DND-41 (cell line): Measurements from ENCODE around the gene LAIR1.
"Not testable (repeated sequence)": the region's sequence is repeated elsewhere in the genome, so short reads cannot be mapped to it uniquely, and the experiment has no call there.

Source experiments
- ATAC-seq: fragments of 200-7000 bp; cut with Tn5 transposase; 3 replicates; pipeline ENCODE4 v1.9.1; 2021; ENCODE audit warnings: low read depth; ENCODE audit not compliant: insufficient read depth
- DNase-seq: peaks from one replicate; pipeline ENCODE4 v3.0.0-alpha.2; 2020
- H2AFZ ChIP-seq: 2 replicates; pipeline ENCODE4 v1.6.0; 2012; ENCODE audit warnings: low read depth, low read length
- H3K27ac ChIP-seq: 2 replicates; pipeline ENCODE4 v1.5.1; 2012; ENCODE audit warnings: low read length, inconsistent platforms
- H3K27me3 ChIP-seq: fragments of 200-600 bp; sonication (generic); 2 replicates; pipeline ENCODE4 v1.6.0; 2012; ENCODE audit warnings: low read length, mild to moderate bottlenecking, inconsistent platforms; ENCODE audit not compliant: insufficient read depth, poor library complexity
- H3K36me3 ChIP-seq: 2 replicates; pipeline ENCODE4 v1.5.1; 2012; ENCODE audit warnings: low read length, inconsistent platforms; ENCODE audit not compliant: insufficient read depth
- H3K4me1 ChIP-seq: 2 replicates; pipeline ENCODE4 v1.5.1; 2012; ENCODE audit warnings: mild to moderate bottlenecking, low read length; ENCODE audit not compliant: insufficient read depth
- H3K4me2 ChIP-seq: 2 replicates; pipeline ENCODE4 v1.6.0; 2012; ENCODE audit warnings: mild to moderate bottlenecking, moderate library complexity, low read length, inconsistent platforms; ENCODE audit not compliant: insufficient read depth
- H3K4me3 ChIP-seq, 2 experiments: fragments of 200-600 bp in 1 of 2; shearing (Covaris generic) in 1 of 2; 2 replicates each; pipeline ENCODE4 v1.5.1; 2012 to 2016; ENCODE audit warnings: inconsistent platforms in 2 of 2, low read length in 2 of 2, mild to moderate bottlenecking in 2 of 2, low read depth in 1 of 2, moderate library complexity in 1 of 2
- H3K79me2 ChIP-seq: 2 replicates; pipeline ENCODE4 v1.6.0; 2012; ENCODE audit warnings: low read length, inconsistent platforms; ENCODE audit not compliant: insufficient read depth
- H3K9ac ChIP-seq: 2 replicates; pipeline ENCODE4 v1.6.0; 2012; ENCODE audit warnings: low read depth, mild to moderate bottlenecking, inconsistent platforms, low read length, moderate library complexity
- H3K9me3 ChIP-seq: 2 replicates; pipeline ENCODE4 v1.5.1; 2012; ENCODE audit warnings: low read length, moderate library complexity, mild to moderate bottlenecking, inconsistent platforms; ENCODE audit not compliant: insufficient read depth, severe bottlenecking
- H4K20me1 ChIP-seq: 2 replicates; pipeline ENCODE4 v1.6.0; 2012; ENCODE audit warnings: low read length; ENCODE audit not compliant: insufficient read depth
- CTCF ChIP-seq: IDR thresholded peaks from 2 replicates; pipeline ENCODE4 v1.5.1; 2012; ENCODE audit warnings: borderline replicate concordance, low read length, moderate library complexity, mild to moderate bottlenecking; ENCODE audit not compliant: poor library complexity, severe bottlenecking; ENCODE audit errors: extremely low read depth
- EZH2 ChIP-seq: IDR thresholded peaks from 3 replicates; pipeline ENCODE4 v1.6.1; 2012; ENCODE audit warnings: borderline replicate concordance, low read depth, mild to moderate bottlenecking, moderate library complexity, low read length, inconsistent platforms; ENCODE audit not compliant: severe bottlenecking

Gene LAIR1

GRCh38 chr19:54376610-54377285 lies 12.0 kb upstream of the LAIR1 start:
- Histone ChIP-seq H3K36me3 (peaks cover 8% of the 10 kb centered on the region), H3K27me3 (no peaks in the 10 kb centered on the region), H3K9ac (peak overlapping the region; percentile 81), H2AFZ (0 out of 2 replicates have a peak overlapping the region, but pooled peaks have one; percentile 15), H3K4me1 (peaks cover 74% of the 10 kb centered on the region), H4K20me1 (no peaks in the 10 kb centered on the region), H3K4me2 (peak overlapping the region; percentile 59), H3K79me2 (peaks cover 43% of the 10 kb centered on the region), H3K9me3 (no peaks in the 10 kb centered on the region), H3K4me3 (peak overlapping the region in 1 of 2 experiments; percentile 45; a peak in 2 of 4 replicates), H3K27ac (peak overlapping the region; percentile 93)
- ATAC-seq (peak; percentile 20; the same call in 2 of the 3 replicates), DNase-seq (peak; percentile 76)
- TF ChIP-seq CTCF (peak; percentile 7), EZH2 (no peak)

- ATAC-seq (peak; percentile 60), DNase-seq (peak; percentile 82)
- peak overlapping the region; percentile 93 for H3K27ac ChIP-seq
- H3K4me3 ChIP-seq, result peak overlapping the region; percentile 42 to 60; a peak in 3 of 4 replicates
- not testable (repeated sequence) for H4K20me1 ChIP-seq, H3K9me3 ChIP-seq, H2AFZ ChIP-seq, H3K27me3 ChIP-seq, H3K36me3 ChIP-seq
- peak overlapping the region; percentile 81 for H3K4me2 ChIP-seq
- peaks cover 52% of the 10 kb centered on the region for H3K79me2 ChIP-seq
- H3K9ac ChIP-seq, result peak overlapping the region; percentile 81
- peaks cover 80% of the 10 kb centered on the region for H3K4me1 ChIP-seq
Observed at GRCh38 chr19:54375181-54375938, 10.6 kb upstream of the LAIR1 start.

- TF ChIP-seq CTCF (no peak), EZH2 (no peak)
- peak overlapping the region; percentile 81 for H3K4me2 ChIP-seq
Observed at GRCh38 chr19:54373781-54374631, 9.3 kb upstream of the LAIR1 start.

GRCh38 chr19:54371453-54371852 lies 6.7 kb upstream of the LAIR1 start:
- H3K79me2 ChIP-seq, result peaks cover 79% of the 10 kb centered on the region
- not testable (repeated sequence) for H2AFZ ChIP-seq, H4K20me1 ChIP-seq, H3K27me3 ChIP-seq, DNase-seq, H3K9me3 ChIP-seq, ATAC-seq
- peak overlapping the region; percentile 80 for H3K27ac ChIP-seq
- H3K4me3 ChIP-seq, result peak overlapping the region; percentile 11 to 55; a peak in 3 of 4 replicates
- H3K4me1 ChIP-seq, result peaks cover 52% of the 10 kb centered on the region
- peak overlapping the region; percentile 62 for H3K4me2 ChIP-seq
- peak overlapping the region; percentile 81 for H3K9ac ChIP-seq
- peaks cover 28% of the 10 kb centered on the region for H3K36me3 ChIP-seq

More at GRCh38 chr19:54373781-54374631, 9.3 kb upstream of the LAIR1 start:
- DNase-seq (peak; percentile 65), ATAC-seq (no peak)
- peak overlapping the region; percentile 93 for H3K27ac ChIP-seq
- H2AFZ ChIP-seq, result no peak overlapping the region
- H3K4me3 ChIP-seq, result peak overlapping the region; percentile 42 to 60
- peaks cover 12% of the 10 kb centered on the region for H3K36me3 ChIP-seq
- peak overlapping the region; percentile 81 for H3K9ac ChIP-seq
- H3K79me2 ChIP-seq, result peaks cover 58% of the 10 kb centered on the region
- no peaks in the 10 kb centered on the region for H3K27me3 ChIP-seq
- no peaks in the 10 kb centered on the region for H3K9me3 ChIP-seq
- no peaks in the 10 kb centered on the region for H4K20me1 ChIP-seq
- H3K4me1 ChIP-seq, result peaks cover 66% of the 10 kb centered on the region

- peak; percentile 65 for ATAC-seq
- Histone ChIP-seq H3K27ac (peak overlapping the region; percentile 85), H3K9ac (peak overlapping the region; percentile 81), H3K4me2 (peak overlapping the region; percentile 34), H3K79me2 (peaks cover 83% of the 10 kb centered on the region), H3K4me1 (peaks cover 52% of the 10 kb centered on the region), H3K4me3 (peak overlapping the region in 1 of 2 experiments; percentile 52; a peak in 3 of 4 replicates), H3K36me3 (peaks cover 38% of the 10 kb centered on the region)
- not testable (repeated sequence) for H4K20me1 ChIP-seq, H2AFZ ChIP-seq, H3K9me3 ChIP-seq, H3K27me3 ChIP-seq
- peak; percentile 92 for DNase-seq
Observed at GRCh38 chr19:54370434-54370796, 5.7 kb upstream of the LAIR1 start.
